IPS-NIHi11 (cell line): ENCODE data around the gene NCAPH2.
A peak's percentile ranks its signal among the peaks of the same experiment; 100 is the strongest.

Source experiments
- DNase-seq: peaks from one replicate; pipeline ENCODE4 v3.0.0; 2012; ENCODE audit warnings: mixed read lengths, low spot score

NCAPH2 gene

DNA sequence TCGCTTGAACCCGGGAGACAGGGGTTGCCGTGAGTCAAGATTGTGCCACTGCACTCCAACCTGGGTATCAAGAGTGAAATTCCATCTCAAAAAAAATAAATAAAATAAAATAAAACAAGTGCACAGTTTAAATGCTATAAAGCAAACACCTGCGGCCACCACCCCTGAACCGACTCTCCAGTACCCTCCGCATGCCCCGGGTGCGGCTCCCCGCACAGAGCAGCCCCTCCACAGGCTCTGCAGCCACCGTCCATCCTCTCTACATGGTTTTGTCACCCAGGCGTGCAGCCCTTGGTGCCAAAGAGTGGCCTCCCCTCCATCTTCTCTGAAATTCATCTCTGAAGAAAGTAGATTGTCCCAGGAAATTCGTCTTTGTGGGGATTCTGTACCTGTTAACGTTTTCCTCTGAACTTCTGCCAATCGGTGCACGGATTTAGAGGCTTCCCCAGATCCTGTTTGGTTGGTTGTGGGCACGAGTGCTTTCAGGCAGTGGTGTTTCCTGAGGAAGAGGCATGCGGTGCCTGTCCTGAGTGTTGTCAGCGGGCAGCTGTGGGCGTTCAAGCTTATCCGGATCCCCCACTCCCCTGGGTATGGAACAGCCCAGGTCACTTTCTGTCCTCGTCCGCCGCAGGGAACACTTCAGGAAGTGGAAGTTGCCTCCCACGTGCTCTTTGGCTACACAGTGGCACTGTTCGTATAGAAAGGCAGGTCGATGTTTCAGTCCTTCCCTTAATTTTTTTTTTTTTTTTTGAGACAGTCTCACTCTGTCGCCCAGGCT is 17.3 kb upstream of the NCAPH2 start:
- no peak for DNase-seq

DNA sequence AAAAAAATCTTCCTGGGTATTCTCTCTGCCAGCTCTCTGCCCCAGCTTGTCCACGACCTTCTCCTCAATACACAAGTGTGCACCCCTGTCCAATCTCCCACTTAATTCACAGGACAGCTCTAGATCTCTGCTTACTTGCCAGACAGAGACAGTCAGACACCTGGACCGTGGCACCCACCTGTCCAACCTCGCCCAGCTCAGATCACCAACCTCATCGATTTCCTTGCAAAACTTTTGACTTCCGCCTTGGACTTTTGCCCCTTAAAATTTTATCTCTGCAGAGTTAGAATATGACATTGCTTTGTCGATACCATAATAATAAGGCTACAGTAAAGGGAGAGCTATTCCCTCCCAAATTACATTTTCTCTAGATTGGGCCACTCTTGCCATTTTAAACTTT is 10.9 kb upstream of the NCAPH2 start:
- DNase-seq: no peak

DNA sequence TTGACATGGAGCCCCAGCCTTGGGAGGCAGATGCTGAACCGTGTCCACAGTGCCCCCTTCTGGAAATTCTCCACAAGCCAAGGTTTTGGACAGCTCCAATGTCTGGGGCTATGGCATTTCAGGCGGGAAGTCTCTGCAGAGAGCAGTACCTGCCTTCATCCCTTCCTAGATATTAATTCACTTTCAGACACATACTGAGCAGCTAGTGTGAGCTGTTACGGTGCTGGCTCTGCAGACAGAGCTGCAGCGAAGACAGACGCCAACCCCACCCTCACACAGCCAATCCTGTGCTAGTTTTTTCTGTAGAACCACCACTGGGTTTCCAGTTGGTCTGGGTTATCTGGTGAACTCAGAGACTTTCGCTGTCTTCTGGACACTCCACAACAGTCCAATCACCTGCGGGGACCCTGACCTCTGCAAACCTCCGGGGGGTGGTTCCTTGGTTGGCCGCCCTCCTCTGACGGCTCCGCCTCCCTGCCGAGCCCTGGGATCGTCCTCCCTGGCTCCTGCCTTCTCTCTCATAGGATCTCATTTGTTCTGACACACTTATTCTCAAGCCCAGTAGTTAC is 9.6 kb upstream of the NCAPH2 start:
- peak; percentile 82 for DNase-seq

DNA sequence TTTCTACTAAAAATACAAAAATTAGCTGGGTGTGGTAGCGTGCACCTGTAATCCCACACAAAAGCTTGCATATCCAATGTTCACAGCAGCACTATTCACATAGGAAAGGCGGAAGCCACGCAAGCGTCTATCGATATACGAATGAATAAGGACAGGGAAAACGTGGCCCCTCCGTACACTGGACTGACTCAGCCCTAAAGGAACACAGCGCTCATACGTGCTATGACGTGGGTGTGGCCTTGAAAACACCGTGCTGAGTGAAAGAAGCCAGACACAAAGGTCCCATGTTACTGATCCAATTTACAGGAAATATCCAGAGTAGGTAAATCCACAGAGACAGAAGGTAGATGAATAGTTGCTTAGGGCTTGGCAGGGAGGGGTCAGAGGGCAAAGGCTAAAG is 7.6 kb upstream of the NCAPH2 start:
- DNase-seq: no peak

DNA sequence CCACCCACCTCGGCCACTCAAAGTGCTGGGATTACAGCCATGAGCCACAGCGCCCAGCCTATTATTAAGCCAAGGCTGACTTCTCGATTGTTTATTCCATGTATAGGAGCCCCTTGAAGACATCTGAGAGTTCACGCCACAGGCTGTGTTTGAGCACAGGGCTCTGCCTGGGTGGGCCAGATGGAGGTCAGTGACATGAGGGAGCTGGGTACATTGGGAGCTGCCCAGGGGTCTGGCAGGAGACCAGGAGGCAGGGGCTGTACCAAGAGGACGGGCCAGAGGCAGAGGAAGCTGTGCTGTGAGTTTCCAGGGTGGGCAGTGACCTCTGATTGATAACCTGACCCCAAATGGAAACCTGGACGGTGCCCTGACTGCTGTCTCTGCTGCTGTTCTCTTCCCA is 5.9 kb upstream of the NCAPH2 start:
- no peak for DNase-seq

DNA sequence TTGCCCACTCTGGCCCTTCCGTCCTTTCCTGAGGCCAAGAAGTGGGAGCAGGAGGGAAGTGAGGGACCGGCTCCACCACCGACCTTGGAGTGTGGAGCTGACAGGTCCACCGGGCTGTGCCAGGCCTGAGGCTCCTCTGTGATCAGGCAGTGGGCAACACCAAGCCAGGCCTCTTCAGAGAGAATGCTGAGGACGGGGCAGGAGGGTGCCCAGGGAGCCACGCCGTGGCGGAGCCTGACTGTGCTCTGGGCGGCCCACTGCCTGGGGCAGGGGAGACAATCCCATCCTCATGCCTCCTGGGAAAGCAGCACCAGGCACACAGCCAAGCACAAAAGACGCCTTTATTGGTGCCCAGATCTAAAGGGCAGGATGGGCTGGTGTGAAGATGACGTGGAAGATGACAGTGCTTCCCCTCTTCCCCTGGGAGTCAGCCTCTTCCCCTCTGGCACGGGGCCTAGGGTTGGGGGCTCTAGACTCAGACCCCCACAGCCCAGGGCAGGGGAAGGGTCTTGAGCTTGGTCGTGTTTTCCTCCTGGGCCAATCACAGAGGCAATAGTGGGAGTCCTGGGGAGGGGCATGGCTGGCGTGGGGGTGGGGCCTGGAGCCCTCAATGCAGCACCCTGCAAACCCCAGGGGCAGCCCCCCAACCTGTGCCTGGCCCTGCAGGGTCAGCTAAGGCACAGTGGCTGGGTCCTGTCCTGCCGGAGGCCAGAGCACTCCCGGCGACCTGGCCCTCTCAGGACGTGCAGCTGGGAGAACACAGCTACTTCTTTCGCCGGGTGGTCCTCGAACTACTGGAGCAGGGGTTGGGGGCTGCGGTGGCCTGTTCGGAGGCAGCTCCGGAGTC is 5.2 kb upstream of the NCAPH2 start:
- DNase-seq: no peak

DNA sequence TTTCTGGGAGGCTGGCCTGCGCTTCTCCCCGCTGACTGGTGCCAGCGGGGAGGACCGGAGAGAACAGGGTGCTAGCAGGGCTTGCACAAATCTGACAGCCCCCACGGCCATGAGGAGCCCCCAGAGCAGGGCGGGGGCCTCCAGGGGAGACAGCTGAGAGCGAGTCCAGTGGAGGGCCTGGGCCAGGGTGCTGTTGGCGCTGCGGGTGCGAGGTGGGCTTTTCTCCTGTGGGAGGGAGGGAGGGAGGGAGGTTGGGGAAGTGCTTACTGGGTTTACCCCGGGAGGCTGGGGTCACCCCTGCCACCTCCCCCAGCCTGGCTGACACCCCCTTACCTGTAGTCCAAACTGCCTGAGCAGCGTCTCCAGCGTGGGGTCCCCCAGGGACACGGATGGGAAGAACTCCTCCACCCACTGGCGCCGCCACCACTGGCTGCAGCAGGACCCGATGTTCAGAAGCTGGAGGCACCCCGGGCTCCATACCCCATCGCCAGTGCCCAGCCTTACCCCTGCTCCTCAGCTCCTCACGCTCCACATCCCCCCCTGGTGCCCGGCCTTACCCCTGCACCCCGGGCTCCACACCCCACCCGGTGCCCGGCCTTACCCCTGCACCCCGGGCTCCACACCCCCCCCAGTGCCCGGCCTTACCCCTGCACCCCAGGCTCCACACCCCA is 4.4 kb upstream of the NCAPH2 start:
- no peak for DNase-seq

DNA sequence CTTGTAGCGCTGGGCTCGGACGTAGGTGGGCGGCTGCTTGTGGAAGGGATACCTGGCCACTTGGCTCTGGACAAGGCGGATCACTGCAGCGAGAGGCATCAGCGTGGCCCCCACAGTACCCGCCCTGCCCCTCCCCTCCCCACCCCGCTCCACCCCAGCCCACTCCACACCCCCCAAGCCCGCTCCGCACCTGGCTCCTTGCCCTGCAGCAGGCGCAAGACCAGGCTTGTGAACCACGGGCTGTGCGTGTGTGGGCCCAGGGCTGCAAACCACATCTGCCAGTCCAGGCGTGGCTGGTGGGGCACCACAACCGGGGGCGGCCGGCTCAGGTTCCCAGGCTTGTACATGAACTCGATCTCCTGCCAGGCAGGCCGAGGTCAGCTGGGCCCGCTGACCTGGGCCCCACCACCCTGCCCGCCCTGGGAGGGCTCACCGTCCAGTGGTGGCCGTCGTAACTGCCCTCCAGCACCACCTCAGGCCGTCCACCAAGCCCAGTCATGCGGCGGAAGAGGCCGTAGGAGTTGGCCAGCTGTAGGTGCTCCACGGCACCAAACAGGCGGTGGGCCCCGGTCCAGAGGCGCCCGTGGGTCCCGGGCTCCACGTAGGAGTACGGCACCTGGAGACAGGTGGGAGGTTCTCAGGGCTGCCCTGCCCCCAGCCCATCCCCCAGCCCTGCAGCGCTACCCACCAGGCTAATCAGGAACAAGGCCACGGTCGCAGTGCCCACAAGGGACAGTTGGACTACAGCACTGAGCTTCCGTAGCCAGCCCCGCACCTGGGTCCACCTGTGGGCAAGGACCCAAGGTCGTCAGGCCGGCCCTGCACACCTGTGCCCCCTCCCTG is 3.4 kb upstream of the NCAPH2 start:
- no peak for DNase-seq

DNA sequence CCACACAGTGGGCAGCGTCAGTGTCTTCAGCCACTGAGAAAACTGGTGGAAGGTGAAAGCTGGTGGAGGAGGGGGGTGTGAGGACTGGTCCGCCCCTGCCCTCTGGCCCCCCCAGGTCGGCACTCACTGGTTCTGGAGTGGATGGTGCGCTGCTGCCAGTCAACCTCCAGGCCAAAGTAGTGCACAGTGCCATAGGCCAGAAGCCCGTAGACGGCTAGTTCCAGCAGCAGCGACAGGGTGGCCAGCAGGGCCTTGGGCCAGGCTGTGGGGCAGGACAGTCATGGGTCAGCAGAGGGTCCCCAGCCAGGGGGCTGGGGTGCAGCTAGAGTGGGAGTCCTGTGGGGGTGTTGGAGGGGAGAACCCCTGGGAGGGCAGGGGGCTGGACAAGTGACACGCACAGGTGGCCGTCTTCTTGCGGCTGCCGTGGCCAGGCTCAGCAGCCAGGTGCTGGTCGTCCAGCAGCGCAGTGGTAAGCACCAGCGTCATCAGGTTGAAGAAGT is 2.7 kb upstream of the NCAPH2 start:
- no peak for DNase-seq

DNA sequence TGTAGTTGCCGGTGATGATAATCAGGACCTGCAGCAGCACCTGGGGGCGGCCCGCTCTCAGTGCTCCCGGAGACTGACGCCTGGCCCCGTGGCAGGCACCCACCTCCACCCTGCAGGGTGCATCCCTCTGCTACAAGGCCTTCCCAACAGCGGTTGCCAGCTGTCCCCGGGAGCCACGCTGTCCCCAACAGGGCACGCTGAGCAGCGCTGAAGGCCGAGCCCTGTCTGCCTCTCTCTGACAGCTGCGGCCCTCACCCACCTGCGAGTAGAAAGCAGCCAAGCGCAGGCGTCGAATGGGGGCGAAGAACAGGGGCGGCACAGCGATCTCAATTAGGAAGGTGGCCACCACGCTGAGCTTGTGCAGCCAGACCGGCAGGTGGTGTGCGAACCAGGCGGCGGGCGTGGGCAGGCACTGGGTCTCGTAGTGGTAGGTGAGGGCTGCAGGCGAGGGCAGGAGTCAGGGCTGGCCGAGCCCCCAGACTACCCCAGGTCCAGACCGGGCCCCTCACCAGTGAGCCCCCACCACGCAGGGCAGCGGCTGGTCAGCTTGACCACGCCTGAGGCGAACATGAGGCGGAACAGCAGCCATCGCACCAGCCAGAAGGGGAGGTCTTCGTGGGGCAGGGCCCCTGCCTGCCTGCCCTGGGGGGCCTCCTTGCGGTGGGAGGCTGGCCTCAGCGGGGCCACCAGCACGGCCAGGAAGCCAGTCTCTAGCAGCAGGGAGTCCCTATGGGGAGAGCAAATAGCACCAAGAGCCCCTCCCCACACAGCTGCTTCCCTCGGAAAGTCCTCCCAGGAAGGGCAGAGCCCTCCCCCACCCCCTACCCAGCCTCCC is 2.0 kb upstream of the NCAPH2 start:
- peak; percentile 28 for DNase-seq

DNA sequence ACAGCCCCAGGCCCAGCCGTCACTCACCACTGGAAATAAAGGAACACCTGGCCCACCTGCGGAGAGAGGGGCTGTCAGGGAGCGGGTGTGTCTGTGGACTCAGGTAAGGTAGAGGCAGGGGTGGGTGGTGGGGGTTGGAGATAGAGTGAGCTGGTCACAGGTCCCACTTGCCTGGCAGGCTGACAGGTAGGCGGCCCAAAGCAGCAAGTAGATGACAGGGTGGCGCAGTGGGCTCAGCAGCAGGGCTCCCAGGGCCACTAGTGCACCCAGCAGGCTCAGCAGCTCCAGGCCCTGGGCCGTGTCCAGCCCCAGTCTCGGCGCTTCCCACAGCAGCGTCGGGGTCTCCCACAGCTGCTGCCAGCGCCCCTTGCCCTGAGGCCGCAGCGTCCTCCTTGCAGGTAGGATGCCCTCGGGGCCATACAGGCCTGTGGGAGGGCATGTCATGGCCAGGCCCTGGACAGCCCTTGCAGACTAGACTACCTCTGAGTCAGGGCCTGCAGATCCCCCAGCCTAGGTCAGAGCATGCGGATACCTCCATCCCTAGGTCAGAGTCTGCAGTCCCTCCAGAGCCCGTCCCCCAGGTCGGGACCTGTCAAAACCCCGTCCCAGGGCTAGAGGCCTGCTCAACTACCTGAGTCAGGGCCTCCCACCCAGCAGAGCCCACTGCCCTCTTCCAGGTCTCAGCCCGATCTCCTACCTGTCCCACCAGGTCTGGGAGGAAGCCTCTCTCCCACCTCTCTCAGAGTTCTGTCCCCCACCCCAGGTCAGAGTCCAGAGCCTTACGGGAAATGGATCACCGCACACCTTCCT is 1.2 kb upstream of the NCAPH2 start:
- DNase-seq: peak; percentile 43

DNA sequence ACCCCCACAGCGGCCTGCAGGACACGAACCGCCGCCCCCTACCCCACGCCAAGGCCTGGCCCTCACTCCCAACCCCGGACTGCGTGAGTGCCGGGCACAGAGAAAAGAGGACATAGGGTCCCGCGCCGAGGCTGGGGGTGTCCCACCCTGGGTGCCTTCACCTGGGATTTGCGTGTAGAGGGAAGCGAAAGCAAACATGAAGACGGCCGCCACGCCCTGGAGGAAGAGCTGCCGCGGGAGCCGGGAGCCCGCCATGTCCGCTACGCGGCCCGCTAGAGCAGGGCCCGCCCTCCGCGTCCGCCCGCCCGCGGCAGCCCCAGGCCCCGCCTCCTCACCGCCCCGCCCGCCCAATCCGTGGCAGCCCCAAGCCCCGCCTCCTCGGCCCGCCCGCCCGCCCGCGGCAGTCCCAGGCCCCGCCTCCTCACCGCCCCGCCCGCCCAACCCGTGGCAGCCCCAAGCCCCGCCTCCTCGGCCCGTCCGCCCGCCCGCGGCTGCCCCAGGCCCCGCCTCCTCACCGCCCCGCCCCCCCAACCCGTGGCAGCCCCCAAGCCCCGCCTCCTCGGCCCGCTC is 518 bp upstream of the NCAPH2 start, which contains the start of gene LMF2:
Gene LMF2 (minus strand): TSS at position 282 of the 570 bp plus-strand sequence. CDS start 27 bp downstream, at position 255.
- peak; percentile 99 for DNase-seq

DNA sequence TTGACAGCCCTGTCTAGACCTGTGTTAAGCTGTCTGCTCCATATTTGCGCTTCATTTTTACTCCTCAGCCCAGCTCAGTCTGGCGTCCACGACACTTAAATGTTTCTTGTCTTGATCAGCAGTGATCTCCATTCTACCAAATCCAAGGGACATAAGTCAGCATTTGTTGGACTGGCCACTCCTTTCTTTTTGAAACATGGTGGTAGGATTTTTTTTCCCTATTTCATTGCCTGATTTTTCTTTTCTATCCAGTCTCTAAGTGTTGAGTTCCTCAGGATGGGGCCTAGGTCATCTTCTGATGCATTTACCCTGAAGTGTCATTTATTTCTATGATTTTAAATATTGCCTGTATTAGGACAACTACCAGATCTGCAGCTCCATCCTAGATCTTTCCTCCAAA is 873 bp downstream of the NCAPH2 start:
- DNase-seq: no peak

DNA sequence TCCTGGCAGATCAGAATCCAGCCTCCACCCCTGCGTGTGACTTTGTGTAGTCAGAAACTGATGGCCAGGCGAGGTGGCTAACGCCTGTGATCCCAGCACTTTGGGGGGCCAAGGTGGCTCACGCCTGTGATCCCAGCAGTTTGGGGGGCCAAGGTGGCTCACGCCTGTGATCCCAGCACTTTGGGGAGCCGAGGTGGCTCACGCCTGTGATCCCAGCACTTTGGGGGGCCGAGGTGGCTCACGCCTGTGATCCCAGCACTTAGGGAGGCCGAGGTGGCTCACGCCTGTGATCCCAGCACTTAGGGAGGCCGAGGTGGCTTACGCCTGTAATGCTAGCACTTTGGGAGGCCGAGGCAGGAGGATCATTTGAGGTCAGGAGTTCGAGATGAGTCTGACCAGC is 5.2 kb downstream of the NCAPH2 start:
- DNase-seq: no peak

DNA sequence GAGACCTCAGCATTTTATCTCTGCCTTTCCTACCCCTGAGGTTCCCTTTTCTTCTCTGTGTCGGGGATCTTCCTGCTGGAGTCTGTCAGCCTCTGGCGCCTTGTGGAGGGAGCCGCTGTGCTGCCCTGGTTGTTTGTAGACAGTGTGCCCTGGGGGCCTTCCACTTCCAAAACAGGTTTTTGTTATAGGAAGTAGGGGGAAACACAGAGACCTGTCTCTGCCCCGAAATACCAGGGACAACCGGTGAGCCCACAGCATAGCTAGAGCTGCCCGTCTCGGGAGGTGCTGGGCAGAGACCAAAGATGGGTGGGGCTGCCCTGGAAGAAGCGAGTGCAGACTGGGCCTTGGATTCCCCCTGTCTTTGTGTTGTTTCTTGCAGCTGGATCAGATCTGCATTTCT is 8.0 kb downstream of the NCAPH2 start:
- no peak for DNase-seq

DNA sequence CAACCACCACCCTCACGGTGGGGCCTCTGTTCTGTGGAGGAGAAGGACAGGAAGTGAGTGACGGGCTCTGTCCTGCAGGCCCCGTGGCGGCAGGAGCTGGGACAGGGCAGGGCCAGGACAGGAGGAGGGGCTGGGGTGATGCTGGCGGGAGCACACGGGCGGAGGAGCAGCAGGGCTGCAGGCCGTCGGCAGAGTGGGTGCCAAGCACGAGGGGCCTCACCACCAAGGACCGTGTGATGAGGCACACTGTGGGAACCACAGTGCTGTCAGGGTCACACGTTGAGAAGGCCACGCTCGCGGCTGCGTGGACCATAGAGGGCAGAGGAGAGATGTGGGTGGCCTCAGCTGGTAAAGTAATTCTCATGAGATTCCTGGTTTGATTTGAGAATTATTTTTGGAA is 8.9 kb downstream of the NCAPH2 start:
- no peak for DNase-seq

DNA sequence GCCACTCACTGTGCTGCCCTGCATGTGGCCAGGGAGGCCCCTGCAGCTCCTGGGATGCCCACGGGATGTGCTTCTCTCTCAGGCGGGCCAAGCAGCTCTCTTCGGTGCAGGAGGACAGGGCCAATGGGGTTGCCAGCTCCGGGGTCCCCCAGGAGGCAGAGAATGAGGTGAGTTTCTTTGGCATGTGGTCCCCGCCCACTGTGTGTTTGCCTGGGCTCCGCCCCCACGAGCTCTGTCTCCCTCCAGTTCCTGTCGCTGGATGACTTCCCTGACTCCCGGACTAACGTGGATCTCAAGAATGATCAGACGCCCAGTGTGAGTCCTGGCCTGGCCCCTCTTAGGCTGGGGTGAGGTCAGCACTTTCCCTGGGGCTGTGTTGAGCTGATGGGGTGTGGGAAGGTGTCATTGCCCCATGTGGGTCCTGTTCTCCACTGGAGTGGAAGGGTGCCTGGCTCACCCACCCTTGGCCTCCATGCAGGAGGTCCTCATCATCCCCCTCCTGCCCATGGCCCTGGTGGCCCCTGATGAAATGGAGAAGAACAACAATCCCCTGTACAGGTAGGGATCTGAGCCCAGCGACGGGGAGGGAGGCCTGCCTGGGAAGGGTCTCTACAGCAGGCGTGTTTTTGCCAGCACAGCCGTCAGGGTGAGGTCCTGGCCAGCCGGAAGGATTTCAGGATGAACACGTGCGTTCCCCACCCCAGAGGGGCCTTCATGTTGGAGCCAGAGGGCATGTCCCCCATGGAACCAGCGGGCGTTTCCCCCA is 9.7 kb downstream of the NCAPH2 start:
- no peak for DNase-seq

DNA sequence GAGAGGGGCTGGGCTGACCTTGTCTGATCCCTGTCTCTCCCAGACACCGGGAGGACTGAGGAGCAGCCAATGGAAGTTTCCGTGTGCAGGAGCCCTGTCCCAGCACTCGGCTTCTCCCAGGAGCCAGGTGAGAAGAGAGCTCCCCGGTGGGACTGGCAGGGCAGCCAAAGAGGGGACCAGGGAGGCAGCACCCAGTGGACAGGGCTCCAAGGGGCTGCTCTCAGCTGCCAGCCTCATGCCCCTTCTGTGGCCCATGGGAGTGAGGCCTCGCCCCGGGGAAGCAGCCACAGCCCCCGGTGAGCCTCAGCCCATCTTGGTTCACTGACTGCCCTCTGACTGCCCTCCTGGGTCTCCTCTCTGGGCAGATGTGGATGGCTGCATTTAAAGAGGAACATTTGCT is 10.6 kb downstream of the NCAPH2 start:
- DNase-seq: no peak
